ENCODE data around the gene CD46.
"Not testable (repeated sequence)": the region's sequence is repeated elsewhere in the genome, so short reads cannot be mapped to it uniquely, and the experiment has no call there.

Gene CD46

DNA sequence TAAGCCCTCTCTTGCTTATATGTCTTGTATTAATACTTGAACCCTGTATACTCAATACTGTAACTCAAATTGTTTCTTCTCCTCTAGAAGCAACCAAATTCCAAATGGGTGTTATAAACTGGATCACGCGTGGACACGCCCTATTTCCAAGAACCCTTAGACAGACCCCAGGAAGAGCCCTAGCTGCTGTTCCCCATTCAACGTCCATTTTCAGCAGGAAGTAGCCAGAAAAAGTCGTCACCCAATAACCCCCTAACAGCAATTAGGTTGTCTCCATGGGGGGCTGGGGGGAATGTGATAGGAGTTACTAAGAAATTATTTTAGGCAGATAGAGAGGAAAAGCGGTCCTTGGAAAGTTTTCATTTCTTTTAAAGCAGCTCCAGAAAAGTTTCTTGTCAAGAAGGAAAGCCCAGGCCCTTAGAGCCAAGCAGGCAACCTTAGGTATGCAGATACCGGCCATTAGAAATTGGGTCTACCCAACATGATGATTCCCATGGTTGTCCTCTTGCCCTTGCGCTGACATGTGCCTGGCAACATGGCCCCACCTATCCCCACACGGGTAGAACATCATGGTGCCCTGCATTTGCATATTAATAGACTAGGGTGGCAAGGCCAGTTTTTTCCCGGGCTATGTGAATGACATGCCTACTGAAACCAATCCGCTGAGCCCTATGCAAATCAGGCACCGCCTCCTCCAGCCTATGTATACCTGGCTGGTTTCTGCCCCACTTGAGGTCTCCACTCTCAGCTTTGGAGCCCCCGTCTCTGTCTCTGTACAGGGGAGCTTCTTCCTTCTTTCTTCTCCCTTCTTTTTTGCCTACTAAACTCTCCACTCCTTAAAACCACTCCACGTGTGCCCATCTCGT, 4.0 kb upstream of the CD46 start:
- Histone ChIP-seq H3K79me1 (ENCODE audit: low read depth, low read length) (peaks cover 6% of the 10 kb centered on the region), H2BK5ac (ENCODE audit: low read length) (no peak overlapping the region), H2BK120ac (ENCODE audit: low read depth, low read length) (no peak overlapping the region), H2AK5ac (ENCODE audit: low read depth, low read length) (no peak overlapping the region), H3K9me3 (replicated peaks in 1 of 2; ENCODE audit: control insufficient read depth in 2 of 2, insufficient read depth in 1 of 2, low read depth in 1 of 2, low read length in 2 of 2) (no peaks in the 10 kb centered on the region), H3K9ac (ENCODE audit: low read depth, low read length, poor library complexity) (no peak overlapping the region), H2AFZ (ENCODE audit: low read length) (no peak overlapping the region), H2BK15ac (ENCODE audit: low read length) (no peak overlapping the region), H3K4me2 (ENCODE audit: insufficient read depth, low read length, poor library complexity, severe bottlenecking) (no peak overlapping the region), H4K91ac (ENCODE audit: low read depth, low read length, poor library complexity) (no peak overlapping the region), H3K23ac (ENCODE audit: low read depth, low read length, poor library complexity) (no peak overlapping the region), H3K27ac (replicated peaks; ENCODE audit: low read length) (no peak overlapping the region), H3K36me3 (replicated peaks in 1 of 2; ENCODE audit: control insufficient read depth in 2 of 2, insufficient read depth in 2 of 2, low read length in 2 of 2) (no peaks in the 10 kb centered on the region), H4K8ac (ENCODE audit: low read depth, low read length) (no peak overlapping the region), H3K18ac (ENCODE audit: low read length) (no peak overlapping the region), H3K4me3 (ENCODE audit: low read length in 2 of 2) (no peak overlapping the region), H3K27me3 (ENCODE audit: control insufficient read depth in 3 of 3, insufficient read depth in 3 of 3, low read depth in 1 of 3, low read length in 3 of 3) (no peaks in the 10 kb centered on the region), H3K14ac (ENCODE audit: low read length) (no peak overlapping the region), H3K4me1 (ENCODE audit: control insufficient read depth in 2 of 2, insufficient read depth in 1 of 2, low read depth in 1 of 2, low read length in 2 of 2) (peaks cover 0 to 2% of the 10 kb centered on the region in 2 donors), H3K4ac (ENCODE audit: low read length) (no peak overlapping the region), H2BK12ac (ENCODE audit: low read length) (no peak overlapping the region)
- no peak for DNase-seq (ENCODE audit: low spot score)
- no CpG with 5 or more reads among the region's 15 CpGs for WGBS, 2 donors (ENCODE audit: extremely low coverage in 2 of 2, insufficient read length in 2 of 2, insufficient replicate concordance in 1 of 2)

DNA sequence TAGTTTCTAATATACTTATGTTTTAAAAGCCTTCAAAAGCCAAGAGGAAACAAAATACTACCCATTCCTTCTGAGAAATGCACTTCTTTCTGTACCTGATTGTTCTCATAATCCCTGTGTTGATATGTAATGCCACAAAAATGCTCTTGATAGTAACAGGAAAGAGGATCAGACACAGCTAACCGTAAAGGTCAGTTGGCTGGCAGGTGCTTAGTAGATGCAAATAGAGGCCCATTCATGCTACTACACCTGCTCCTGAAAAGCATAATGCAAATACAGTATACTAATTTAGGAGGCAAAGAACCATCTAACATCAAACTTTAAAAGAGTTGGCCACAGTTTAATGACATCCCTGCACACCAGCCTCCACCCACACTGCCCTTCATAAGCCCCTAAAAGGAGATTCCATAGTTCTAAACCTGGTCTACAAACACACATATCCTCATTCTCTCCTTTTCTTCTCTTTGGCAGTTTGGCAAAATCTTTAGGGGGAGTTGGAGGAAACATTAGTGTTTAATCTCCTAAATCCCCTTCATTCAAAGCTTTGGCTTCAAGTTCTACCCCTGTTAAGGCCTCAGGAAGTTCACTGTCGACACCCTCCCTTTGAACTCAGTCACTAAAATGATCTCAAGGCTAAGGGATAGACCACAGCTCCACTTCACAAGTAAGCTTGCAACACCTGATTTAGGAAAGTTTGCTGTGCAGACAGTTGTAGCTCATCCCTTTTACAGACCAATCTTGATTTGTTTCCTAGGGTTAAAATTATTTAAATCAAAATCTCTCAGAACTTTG, 2.9 kb upstream of the CD46 start:
- Histone ChIP-seq H2AK5ac (ENCODE audit: low read depth, low read length) (no peak overlapping the region), H3K27me3 (ENCODE audit: control insufficient read depth in 3 of 3, insufficient read depth in 3 of 3, low read depth in 1 of 3, low read length in 3 of 3) (no peaks in the 10 kb centered on the region), H3K14ac (ENCODE audit: low read length) (no peak overlapping the region), H4K8ac (ENCODE audit: low read depth, low read length) (no peak overlapping the region), H3K9me3 (replicated peaks in 1 of 2; ENCODE audit: control insufficient read depth in 2 of 2, insufficient read depth in 1 of 2, low read depth in 1 of 2, low read length in 2 of 2) (no peaks in the 10 kb centered on the region), H2BK15ac (ENCODE audit: low read length) (no peak overlapping the region), H2BK120ac (ENCODE audit: low read depth, low read length) (no peak overlapping the region), H2AFZ (ENCODE audit: low read length) (no peak overlapping the region), H3K4me1 (ENCODE audit: control insufficient read depth in 2 of 2, insufficient read depth in 1 of 2, low read depth in 1 of 2, low read length in 2 of 2) (peaks cover 1 to 6% of the 10 kb centered on the region in 2 donors), H3K4me2 (ENCODE audit: insufficient read depth, low read length, poor library complexity, severe bottlenecking) (no peak overlapping the region), H3K4ac (ENCODE audit: low read length) (no peak overlapping the region), H3K23ac (ENCODE audit: low read depth, low read length, poor library complexity) (no peak overlapping the region), H3K36me3 (replicated peaks in 1 of 2; ENCODE audit: control insufficient read depth in 2 of 2, insufficient read depth in 2 of 2, low read length in 2 of 2) (no peaks in the 10 kb centered on the region), H3K79me1 (ENCODE audit: low read depth, low read length) (peaks cover 6% of the 10 kb centered on the region), H3K9ac (ENCODE audit: low read depth, low read length, poor library complexity) (no peak overlapping the region), H3K4me3 (ENCODE audit: low read length in 2 of 2) (no peak overlapping the region), H2BK5ac (ENCODE audit: low read length) (no peak overlapping the region), H3K27ac (replicated peaks; ENCODE audit: low read length) (no peak overlapping the region), H2BK12ac (ENCODE audit: low read length) (no peak overlapping the region), H4K91ac (ENCODE audit: low read depth, low read length, poor library complexity) (no peak overlapping the region), H3K18ac (ENCODE audit: low read length) (no peak overlapping the region)
- DNase-seq (ENCODE audit: low spot score) = no peak
- no CpG with 5 or more reads among the region's 2 CpGs for WGBS, 2 donors (ENCODE audit: extremely low coverage in 2 of 2, insufficient read length in 2 of 2, insufficient replicate concordance in 1 of 2)

- no peak overlapping the region for H4K91ac ChIP-seq (ENCODE audit: low read depth, low read length, poor library complexity)
- no peaks in the 10 kb centered on the region for H3K9me3 ChIP-seq (replicated peaks in 1 of 2; ENCODE audit: control insufficient read depth in 2 of 2, insufficient read depth in 1 of 2, low read depth in 1 of 2, low read length in 2 of 2)
- H3K23ac ChIP-seq (ENCODE audit: low read depth, low read length, poor library complexity) = no peak overlapping the region
- peak overlapping the region; percentile 94 for H2AFZ ChIP-seq (ENCODE audit: low read length)
- no peak for DNase-seq (ENCODE audit: low spot score)
- no peak overlapping the region for H2BK12ac ChIP-seq (ENCODE audit: low read length)
- peaks cover 6% of the 10 kb centered on the region for H3K79me1 ChIP-seq (ENCODE audit: low read depth, low read length)
- 100% methylated on average over 1 of the region's 5 CpGs; no CpG with 5 or more reads in 1 of the 2 donors for WGBS, 2 donors (ENCODE audit: extremely low coverage in 2 of 2, insufficient read length in 2 of 2, insufficient replicate concordance in 1 of 2)
- no peak overlapping the region for H3K18ac ChIP-seq (ENCODE audit: low read length)
- H3K4me1 ChIP-seq (ENCODE audit: control insufficient read depth in 2 of 2, insufficient read depth in 1 of 2, low read depth in 1 of 2, low read length in 2 of 2) = peaks cover 1 to 6% of the 10 kb centered on the region in 2 donors
- no peak overlapping the region for H3K4me2 ChIP-seq (ENCODE audit: insufficient read depth, low read length, poor library complexity, severe bottlenecking)
- H2AK5ac ChIP-seq (ENCODE audit: low read depth, low read length) = no peak overlapping the region
- H4K8ac ChIP-seq (ENCODE audit: low read depth, low read length) = no peak overlapping the region
- no peak overlapping the region for H3K4ac ChIP-seq (ENCODE audit: low read length)
- no peaks in the 10 kb centered on the region for H3K27me3 ChIP-seq (ENCODE audit: control insufficient read depth in 3 of 3, insufficient read depth in 3 of 3, low read depth in 1 of 3, low read length in 3 of 3)
- H3K14ac ChIP-seq (ENCODE audit: low read length) = no peak overlapping the region
- H2BK5ac ChIP-seq (ENCODE audit: low read length) = no peak overlapping the region
- peaks cover 0 to 4% of the 10 kb centered on the region in 2 donors for H3K36me3 ChIP-seq (replicated peaks in 1 of 2; ENCODE audit: control insufficient read depth in 2 of 2, insufficient read depth in 2 of 2, low read length in 2 of 2)
- H3K27ac ChIP-seq (replicated peaks; ENCODE audit: low read length) = no peak overlapping the region
- H2BK15ac ChIP-seq (ENCODE audit: low read length) = no peak overlapping the region
- H3K9ac ChIP-seq (ENCODE audit: low read depth, low read length, poor library complexity) = no peak overlapping the region
- H2BK120ac ChIP-seq (ENCODE audit: low read depth, low read length) = no peak overlapping the region
- H3K4me3 ChIP-seq (ENCODE audit: low read length in 2 of 2) = peak overlapping the region in 1 of 2 donors; percentile 86
Observed at GRCh38 chr1:207750631-207751305, 1.1 kb upstream of the CD46 start.

- H2BK120ac ChIP-seq (ENCODE audit: low read depth, low read length); H3K23ac ChIP-seq (ENCODE audit: low read depth, low read length, poor library complexity); H3K9ac ChIP-seq (ENCODE audit: low read depth, low read length, poor library complexity); H4K91ac ChIP-seq (ENCODE audit: low read depth, low read length, poor library complexity); H3K79me1 ChIP-seq (ENCODE audit: low read depth, low read length); H2AK5ac ChIP-seq (ENCODE audit: low read depth, low read length); DNase-seq (ENCODE audit: low spot score); H2BK12ac ChIP-seq (ENCODE audit: low read length); H3K4me1 ChIP-seq (ENCODE audit: control insufficient read depth in 2 of 2, insufficient read depth in 1 of 2, low read depth in 1 of 2, low read length in 2 of 2); H3K27me3 ChIP-seq (ENCODE audit: control insufficient read depth in 3 of 3, insufficient read depth in 3 of 3, low read depth in 1 of 3, low read length in 3 of 3); H3K4ac ChIP-seq (ENCODE audit: low read length); H2BK15ac ChIP-seq (ENCODE audit: low read length); H3K27ac ChIP-seq (replicated peaks; ENCODE audit: low read length); H3K18ac ChIP-seq (ENCODE audit: low read length); H3K9me3 ChIP-seq (replicated peaks in 1 of 2; ENCODE audit: control insufficient read depth in 2 of 2, insufficient read depth in 1 of 2, low read depth in 1 of 2, low read length in 2 of 2); H4K8ac ChIP-seq (ENCODE audit: low read depth, low read length); H3K14ac ChIP-seq (ENCODE audit: low read length): not testable (repeated sequence)
- peak overlapping the region; percentile 95 for H2BK5ac ChIP-seq (ENCODE audit: low read length)
- H2AFZ ChIP-seq (ENCODE audit: low read length) = peak overlapping the region; percentile 94
- H3K4me3 ChIP-seq (ENCODE audit: low read length in 2 of 2) = peak overlapping the region; percentile 76 to 86
- peak overlapping the region; percentile 56 for H3K4me2 ChIP-seq (ENCODE audit: insufficient read depth, low read length, poor library complexity, severe bottlenecking)
- WGBS, 2 donors (ENCODE audit: extremely low coverage in 2 of 2, insufficient read length in 2 of 2, insufficient replicate concordance in 1 of 2) = no CpG with 5 or more reads among the region's 7 CpGs
- H3K36me3 ChIP-seq (replicated peaks in 1 of 2; ENCODE audit: control insufficient read depth in 2 of 2, insufficient read depth in 2 of 2, low read length in 2 of 2) = peaks cover 0 to 11% of the 10 kb centered on the region in 2 donors
Observed at GRCh38 chr1:207751463-207751789, 428 bp upstream of the CD46 start.
